GM12875 (cell line): ENCODE results near the gene ATP7B.
"Not testable (repeated sequence)": the region's sequence is repeated elsewhere in the genome, so short reads cannot be mapped to it uniquely, and the experiment has no call there.

Experiments used
- H3K4me3 ChIP-seq: one replicate; pipeline ENCODE4 v1.5.1; 2011; ENCODE audit warnings: low read depth, low read length, control low read depth
- CTCF ChIP-seq: IDR thresholded peaks from 2 replicates; pipeline ENCODE4 v1.5.1; 2011; ENCODE audit warnings: low read depth, mild to moderate bottlenecking, control low read depth, inconsistent platforms, low read length, moderate library complexity, borderline replicate concordance; ENCODE audit not compliant: insufficient read depth

Gene ATP7B

GRCh38 chr13:51916051-51916818, 95.0 kb downstream of the ATP7B start:
- no peak for TF ChIP-seq CTCF
- no peak overlapping the region for H3K4me3 ChIP-seq

- no peak overlapping the region for H3K4me3 ChIP-seq
- TF ChIP-seq CTCF, result no peak
Observed at GRCh38 chr13:51914137-51914493, 97.1 kb downstream of the ATP7B start.

GRCh38 chr13:51913421-51914136, 97.7 kb downstream of the ATP7B start:
- no peak for TF ChIP-seq CTCF
- no peak overlapping the region for H3K4me3 ChIP-seq

- TF ChIP-seq CTCF, result no peak
- H3K4me3 ChIP-seq, result no peak overlapping the region
Observed at GRCh38 chr13:51912511-51913225, 98.6 kb downstream of the ATP7B start.

GRCh38 chr13:51912091-51912490, 99.2 kb downstream of the ATP7B start:
- TF ChIP-seq CTCF, result no peak

GRCh38 chr13:51910508-51910907, 100.7 kb downstream of the ATP7B start:
- TF ChIP-seq CTCF, result no peak
- no peak overlapping the region for H3K4me3 ChIP-seq

More at GRCh38 chr13:51912091-51912490, 99.2 kb downstream of the ATP7B start:
- H3K4me3 ChIP-seq, result no peak overlapping the region

- H3K4me3 ChIP-seq, result not testable (repeated sequence)
Observed at GRCh38 chr13:51909265-51909664, 102.0 kb downstream of the ATP7B start.
